HG03469 (cell line): Measurements from ENCODE around the gene GNS.

Source experiments
- ATAC-seq: cut with Tn5 transposase; IDR thresholded peaks from one replicate; pipeline ENCODE4 v1.9.1; 2021; ENCODE audit warnings: mild to moderate bottlenecking, moderate library complexity, moderate number of reproducible peaks; ENCODE audit not compliant: unreplicated experiment

Gene GNS

GRCh38 chr12:64737539-64737938 lies 21.7 kb downstream of the GNS start:
- ATAC-seq, result no peak

DNA sequence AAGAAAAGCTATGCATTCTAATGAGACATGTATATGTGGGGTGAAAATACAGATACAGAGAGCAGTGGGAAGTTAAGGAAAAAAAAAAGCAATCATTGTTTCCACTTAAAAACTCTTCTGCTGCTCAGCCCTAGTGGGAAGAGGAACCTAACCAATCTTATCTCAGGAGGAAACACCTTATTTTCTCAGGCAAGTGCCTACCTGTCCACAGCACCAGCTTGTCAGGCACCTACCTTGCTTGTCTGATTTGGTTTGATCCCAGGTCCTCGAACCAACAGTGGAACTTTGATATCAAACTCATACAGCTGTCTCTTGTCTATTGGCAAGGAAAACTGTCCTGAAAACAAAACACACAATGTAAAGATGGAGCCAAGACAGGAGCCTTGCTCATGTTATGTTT lies 22.4 kb downstream of the GNS start:
- no peak for ATAC-seq

- no peak for ATAC-seq
Observed at GRCh38 chr12:64735442-64735841, 23.8 kb downstream of the GNS start.

DNA sequence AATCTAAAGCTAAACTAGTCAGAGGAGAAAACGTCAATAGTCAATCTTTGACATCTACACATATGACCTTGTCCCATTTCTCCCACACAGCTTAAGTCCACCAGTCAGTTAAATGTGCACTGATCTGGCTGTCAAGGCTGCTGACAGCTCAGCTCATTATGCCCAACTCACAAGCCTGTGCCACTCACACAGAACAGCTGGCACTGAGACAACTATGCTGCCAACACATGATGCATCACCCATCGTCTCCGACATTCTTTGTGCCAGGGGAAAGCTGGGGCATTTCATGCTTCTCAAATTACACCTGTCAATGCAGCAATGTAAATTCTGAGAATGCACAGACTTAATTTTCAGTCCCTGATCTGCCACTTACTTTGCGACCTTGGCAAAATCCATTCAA lies 25.3 kb downstream of the GNS start:
- ATAC-seq, result no peak

- ATAC-seq, result no peak
Observed at GRCh38 chr12:64731683-64732082, 27.5 kb downstream of the GNS start.

GRCh38 chr12:64730588-64730969 lies 28.6 kb downstream of the GNS start:
- ATAC-seq, result no peak

- no peak for ATAC-seq
Observed at GRCh38 chr12:64729909-64730587, 29.2 kb downstream of the GNS start.

GRCh38 chr12:64724201-64724745 lies 34.9 kb downstream of the GNS start:
- no peak for ATAC-seq

- ATAC-seq, result no peak
Observed at GRCh38 chr12:64723630-64724029, 35.6 kb downstream of the GNS start.

DNA sequence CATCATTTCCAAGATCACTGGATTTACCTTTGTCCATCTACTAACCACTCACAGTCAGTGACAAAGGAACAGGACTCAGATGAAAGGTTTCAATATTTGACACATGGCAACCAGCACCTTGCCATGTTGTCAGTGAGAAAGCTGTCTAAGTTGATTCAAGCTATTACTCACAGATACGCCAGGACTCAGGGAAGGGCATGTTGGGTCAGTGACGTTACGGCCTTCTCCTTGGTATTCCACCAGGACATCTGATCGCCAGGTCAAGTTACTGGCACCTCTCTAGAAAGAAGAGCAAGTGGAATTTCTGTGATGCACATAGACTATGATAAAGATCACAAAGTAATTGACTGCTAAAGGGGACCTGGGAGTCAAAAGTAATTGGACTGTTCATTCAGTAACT lies 36.4 kb downstream of the GNS start:
- ATAC-seq, result no peak

DNA sequence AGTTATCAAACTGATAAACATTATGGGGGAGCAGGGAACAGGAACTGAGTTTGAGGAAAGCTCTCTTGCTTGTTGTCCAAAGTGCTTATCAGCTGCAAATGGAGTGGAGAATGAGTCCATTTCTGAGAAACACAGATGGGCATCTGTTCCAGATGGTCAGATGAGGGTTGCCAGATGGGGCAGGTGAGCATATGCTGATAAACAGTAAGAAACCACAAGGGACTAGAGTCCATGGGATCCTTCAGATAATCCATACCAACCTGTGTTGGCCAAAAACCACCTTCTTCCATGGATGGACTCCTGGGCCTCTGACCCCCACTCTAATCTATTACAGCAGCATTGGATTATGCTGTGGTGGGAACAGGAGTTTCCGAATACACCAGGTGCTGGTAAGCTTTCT lies 38.3 kb downstream of the GNS start:
- no peak for ATAC-seq

DNA sequence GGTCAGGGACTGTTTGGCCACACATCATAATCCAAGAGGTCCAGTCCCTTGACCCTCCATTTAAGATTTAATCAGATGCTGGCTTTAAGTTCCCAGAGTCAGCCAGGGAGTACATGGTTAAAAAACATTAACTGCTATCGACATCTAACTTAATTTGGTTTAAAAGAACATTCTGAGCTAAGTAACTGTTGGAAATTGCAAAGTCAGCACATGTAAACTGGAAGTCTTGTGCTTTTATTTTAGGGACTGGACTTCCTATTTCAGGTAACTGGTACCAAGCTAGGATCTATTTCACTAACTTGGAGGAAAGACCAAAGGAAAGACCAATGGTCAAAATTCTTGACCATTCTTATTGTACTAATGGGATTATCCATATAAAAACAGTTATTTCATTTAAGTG lies 40.6 kb downstream of the GNS start:
- ATAC-seq, result no peak

- ATAC-seq, result no peak
Observed at GRCh38 chr12:64716839-64717455, 42.3 kb downstream of the GNS start.

GRCh38 chr12:64716371-64716770 lies 42.8 kb downstream of the GNS start:
- no peak for ATAC-seq

GRCh38 chr12:64714551-64714968 lies 44.6 kb downstream of the GNS start:
- peak; percentile 60 for ATAC-seq

GRCh38 chr12:64713376-64713775 lies 45.8 kb downstream of the GNS start:
- no peak for ATAC-seq

- ATAC-seq, result no peak
Observed at GRCh38 chr12:64709429-64709828, 49.8 kb downstream of the GNS start.

DNA sequence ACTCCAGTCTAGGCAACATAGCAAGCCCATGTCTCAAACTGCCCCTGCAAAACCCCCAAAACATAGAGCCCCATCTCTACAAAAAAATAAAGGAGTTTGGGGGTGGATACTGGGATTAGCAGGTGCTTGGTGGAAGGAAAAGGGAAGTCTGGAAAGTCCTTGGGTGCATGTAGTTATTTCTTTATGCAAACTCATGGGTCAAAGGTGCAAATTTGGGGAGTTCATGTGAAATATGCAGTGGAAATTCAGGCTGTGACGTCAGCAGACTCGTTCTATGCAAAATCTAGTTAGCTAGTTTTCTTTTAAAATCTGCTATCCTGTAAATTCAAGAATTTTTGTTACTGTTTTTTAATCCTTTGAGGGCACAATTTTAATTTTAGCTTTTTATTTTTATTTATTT lies 51.3 kb downstream of the GNS start:
- ATAC-seq, result no peak

DNA sequence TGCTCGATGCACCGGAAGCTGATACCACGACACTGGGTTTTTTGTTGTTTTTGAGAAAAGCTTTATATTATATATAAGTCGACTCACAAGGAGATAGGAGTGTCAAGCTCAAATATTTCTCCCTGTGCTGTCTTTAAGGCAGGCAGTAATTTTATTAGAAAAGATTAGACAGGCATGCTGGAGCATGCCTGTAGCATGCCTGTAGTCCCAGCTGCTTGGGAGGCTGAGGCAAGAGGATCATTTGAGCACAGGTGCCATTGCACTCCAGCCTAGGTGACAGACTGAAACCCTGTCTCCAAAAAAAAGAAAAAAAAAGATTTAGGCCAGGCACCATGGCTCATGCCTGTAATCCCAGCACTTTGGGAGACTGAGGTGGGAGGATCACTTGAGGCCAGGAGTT lies 51.8 kb downstream of the GNS start:
- ATAC-seq, result no peak

DNA sequence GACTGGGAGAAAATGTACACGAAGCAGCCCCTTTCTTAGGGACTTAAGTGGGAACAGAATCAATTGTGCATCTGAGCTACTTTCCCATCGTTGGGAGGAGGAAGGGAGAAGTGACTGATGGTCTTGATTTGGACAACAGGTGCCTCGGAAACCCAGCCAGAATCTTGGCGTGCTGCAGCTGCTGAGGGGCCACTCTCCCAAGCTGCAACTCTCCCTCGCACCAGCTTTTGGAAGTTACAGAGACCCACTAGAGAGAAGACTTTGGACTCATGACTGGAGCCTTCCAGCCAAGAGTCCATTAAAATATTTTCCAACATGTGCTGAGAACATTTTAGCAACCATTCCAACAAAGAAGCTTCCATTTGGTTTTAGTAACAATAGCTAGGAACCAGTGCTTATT lies 52.3 kb downstream of the GNS start:
- no peak for ATAC-seq

- no peak for ATAC-seq
Observed at GRCh38 chr12:64706306-64706705, 52.9 kb downstream of the GNS start.

- no peak for ATAC-seq
Observed at GRCh38 chr12:64701283-64701682, 57.9 kb downstream of the GNS start.

DNA sequence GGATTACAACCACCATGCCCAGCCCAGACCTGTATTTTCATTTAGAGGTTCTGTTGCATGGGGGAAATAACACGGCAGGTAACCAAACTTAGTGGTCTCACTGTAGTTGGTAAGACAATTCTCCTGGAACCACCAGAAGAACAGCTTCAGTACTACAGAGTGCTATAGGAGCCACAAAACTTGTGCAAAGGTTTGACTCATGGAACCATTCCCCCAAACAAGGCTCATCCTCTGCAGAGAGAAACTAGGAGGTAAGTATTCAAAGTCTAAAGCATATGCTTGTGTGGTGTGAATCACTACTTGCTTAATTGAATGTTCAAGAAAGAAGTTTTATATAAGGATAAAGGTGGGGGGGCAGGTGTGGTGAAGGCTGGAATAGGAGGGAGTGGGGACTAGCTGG lies 58.7 kb downstream of the GNS start:
- no peak for ATAC-seq
